Measurements from ENCODE around the gene PIAS1. TPM values are rescaled to one million over a fixed set of nuclear protein-coding genes. Genes with fewer than 3 reads are reported as not detected.
A peak's percentile ranks its signal among the peaks of the same experiment; 100 is the strongest.

Gene PIAS1
- total RNA-seq, 2 experiments from 2014 or later: 20.4 to 24.4 TPM

GRCh38 chr15:68203486-68203885 is 149.4 kb downstream of the PIAS1 start:
- Mint-ChIP-seq H3K27ac (no peak overlapping the region), H3K9me3 (no peaks in the 10 kb centered on the region), H3K27me3 (no peaks in the 10 kb centered on the region), H3K4me3 (no peak overlapping the region), H3K4me1 (peaks cover under 1% of the 10 kb centered on the region), H3K36me3 (peaks cover 6% of the 10 kb centered on the region)
- DNase-seq: no peak

GRCh38 chr15:68203956-68204355 is 149.8 kb downstream of the PIAS1 start:
- no peak for DNase-seq
- H3K27ac Mint-ChIP-seq: no peak overlapping the region
- peaks cover 5% of the 10 kb centered on the region for H3K4me1 Mint-ChIP-seq
- no peak overlapping the region for H3K4me3 Mint-ChIP-seq
- no peaks in the 10 kb centered on the region for H3K27me3 Mint-ChIP-seq
- no peaks in the 10 kb centered on the region for H3K9me3 Mint-ChIP-seq
- peaks cover 10% of the 10 kb centered on the region for H3K36me3 Mint-ChIP-seq

GRCh38 chr15:68204361-68204760 is 150.2 kb downstream of the PIAS1 start:
- no peaks in the 10 kb centered on the region for H3K9me3 Mint-ChIP-seq
- peaks cover 7% of the 10 kb centered on the region for H3K4me1 Mint-ChIP-seq

GRCh38 chr15:68204776-68205557 is 150.9 kb downstream of the PIAS1 start, which contains the start of gene CALML4:
CALML4 (minus strand) TSS chr15:68205332; CDS start chr15:68205247, 85 bp downstream.
- Mint-ChIP-seq H3K27ac (no peak within 1 kb of the TSS), H3K27me3 (no peaks in the 10 kb centered on the region), H3K36me3 (peaks cover 13% of the 10 kb centered on the region), H3K4me1 (peaks cover 11% of the 10 kb centered on the region), H3K9me3 (no peaks in the 10 kb centered on the region), H3K4me3 (no peak within 1 kb of the TSS)
- no peak for DNase-seq

More at GRCh38 chr15:68204361-68204760, 150.2 kb downstream of the PIAS1 start:
- Mint-ChIP-seq H3K27ac (no peak overlapping the region), H3K4me3 (no peak overlapping the region), H3K27me3 (no peaks in the 10 kb centered on the region), H3K36me3 (peaks cover 10% of the 10 kb centered on the region)
- no peak for DNase-seq

GRCh38 chr15:68205558-68205944 is 151.4 kb downstream of the PIAS1 start:
- H3K36me3 Mint-ChIP-seq: peaks cover 16% of the 10 kb centered on the region
- H3K9me3 Mint-ChIP-seq: no peaks in the 10 kb centered on the region
- H3K27ac Mint-ChIP-seq: no peak overlapping the region
- no peak overlapping the region for H3K4me3 Mint-ChIP-seq
- H3K27me3 Mint-ChIP-seq: no peaks in the 10 kb centered on the region
- H3K4me1 Mint-ChIP-seq: peaks cover 13% of the 10 kb centered on the region
- DNase-seq: no peak

GRCh38 chr15:68205954-68206539 is 151.9 kb downstream of the PIAS1 start:
- Mint-ChIP-seq H3K9me3 (no peaks in the 10 kb centered on the region), H3K27me3 (no peaks in the 10 kb centered on the region), H3K36me3 (peaks cover 16% of the 10 kb centered on the region), H3K27ac (no peak overlapping the region), H3K4me3 (no peak overlapping the region), H3K4me1 (peaks cover 13% of the 10 kb centered on the region)
- no peak for DNase-seq

- H3K27ac Mint-ChIP-seq: no peak overlapping the region
- no peak overlapping the region for H3K4me3 Mint-ChIP-seq
- no peaks in the 10 kb centered on the region for H3K27me3 Mint-ChIP-seq
These were observed 152.6 kb downstream of the PIAS1 start for GRCh38 chr15:68206711-68207151.

GRCh38 chr15:68207176-68207935 is 153.2 kb downstream of the PIAS1 start:
- peaks cover 17% of the 10 kb centered on the region for H3K36me3 Mint-ChIP-seq
- no peak overlapping the region for H3K27ac Mint-ChIP-seq

More at GRCh38 chr15:68206711-68207151, 152.6 kb downstream of the PIAS1 start:
- H3K9me3 Mint-ChIP-seq: no peaks in the 10 kb centered on the region
- peaks cover 17% of the 10 kb centered on the region for H3K36me3 Mint-ChIP-seq
- peaks cover 13% of the 10 kb centered on the region for H3K4me1 Mint-ChIP-seq
- DNase-seq: no peak

GRCh38 chr15:68208136-68208535 is 154.0 kb downstream of the PIAS1 start:
- no peaks in the 10 kb centered on the region for H3K27me3 Mint-ChIP-seq
- no peak for DNase-seq
- no peak overlapping the region for H3K27ac Mint-ChIP-seq
- peaks cover 13% of the 10 kb centered on the region for H3K4me1 Mint-ChIP-seq
- H3K4me3 Mint-ChIP-seq: no peak overlapping the region
- no peaks in the 10 kb centered on the region for H3K9me3 Mint-ChIP-seq
- peaks cover 17% of the 10 kb centered on the region for H3K36me3 Mint-ChIP-seq

More at GRCh38 chr15:68207176-68207935, 153.2 kb downstream of the PIAS1 start:
- H3K4me1 Mint-ChIP-seq: peaks cover 13% of the 10 kb centered on the region
- no peak for DNase-seq
- no peaks in the 10 kb centered on the region for H3K9me3 Mint-ChIP-seq
- no peak overlapping the region for H3K4me3 Mint-ChIP-seq
- no peaks in the 10 kb centered on the region for H3K27me3 Mint-ChIP-seq

- DNase-seq: no peak
- Mint-ChIP-seq H3K36me3 (peaks cover 18% of the 10 kb centered on the region), H3K9me3 (no peaks in the 10 kb centered on the region), H3K4me1 (peaks cover 13% of the 10 kb centered on the region), H3K27me3 (no peaks in the 10 kb centered on the region), H3K4me3 (no peak overlapping the region), H3K27ac (peak overlapping the region; percentile 48)
These were observed 154.6 kb downstream of the PIAS1 start for GRCh38 chr15:68208636-68209240.

- DNase-seq: no peak
- Mint-ChIP-seq H3K27me3 (no peaks in the 10 kb centered on the region), H3K27ac (peak overlapping the region; percentile 50), H3K4me1 (peaks cover 13% of the 10 kb centered on the region), H3K9me3 (no peaks in the 10 kb centered on the region), H3K36me3 (peaks cover 22% of the 10 kb centered on the region), H3K4me3 (no peak overlapping the region)
These were observed 155.2 kb downstream of the PIAS1 start for GRCh38 chr15:68209272-68209671.

GRCh38 chr15:68209735-68210408 is 155.8 kb downstream of the PIAS1 start:
- H3K9me3 Mint-ChIP-seq: no peaks in the 10 kb centered on the region
- H3K36me3 Mint-ChIP-seq: peaks cover 22% of the 10 kb centered on the region
- DNase-seq: peak; percentile 48
- H3K27me3 Mint-ChIP-seq: no peaks in the 10 kb centered on the region
- peak overlapping the region; percentile 50 for H3K27ac Mint-ChIP-seq
- H3K4me1 Mint-ChIP-seq: peaks cover 13% of the 10 kb centered on the region
- no peak overlapping the region for H3K4me3 Mint-ChIP-seq

GRCh38 chr15:68210409-68210756 is 156.3 kb downstream of the PIAS1 start:
- no peaks in the 10 kb centered on the region for H3K27me3 Mint-ChIP-seq
- no peak overlapping the region for H3K27ac Mint-ChIP-seq
- H3K4me3 Mint-ChIP-seq: no peak overlapping the region
- no peak for DNase-seq
- H3K4me1 Mint-ChIP-seq: peaks cover 13% of the 10 kb centered on the region
- no peaks in the 10 kb centered on the region for H3K9me3 Mint-ChIP-seq
- H3K36me3 Mint-ChIP-seq: peaks cover 22% of the 10 kb centered on the region

GRCh38 chr15:68210821-68211655 is 156.9 kb downstream of the PIAS1 start:
- Mint-ChIP-seq H3K36me3 (peaks cover 22% of the 10 kb centered on the region), H3K9me3 (no peaks in the 10 kb centered on the region)

More at GRCh38 chr15:68210821-68211655, 156.9 kb downstream of the PIAS1 start:
- Mint-ChIP-seq H3K4me1 (peaks cover 13% of the 10 kb centered on the region), H3K27me3 (no peaks in the 10 kb centered on the region), H3K27ac (no peak overlapping the region), H3K4me3 (no peak overlapping the region)
- peak; percentile 59 for DNase-seq

All from activated naive CD8-positive, alpha-beta T cell treated with anti-CD3 and anti-CD28 coated beads for 36 hours (primary cell).